Mesenteric fat pad (tissue), 1 donor: ENCODE data around the gene LYRM4. TPM values are rescaled to one million over a fixed set of nuclear protein-coding genes. Genes with fewer than 3 reads are reported as not detected.

ENCODE experiments used
- DNase-seq: peaks from one replicate; pipeline ENCODE4 v3.0.0-alpha.2; 2020; ENCODE audit warnings: low spot score
- total RNA-seq: library from RNA; stranded (reverse); fragmentation: NEBNext Ultra II Directional; extraction: Animal tissue kit (Norgen Biotek cat#: 25700); gene quantifications from one replicate; pipeline ENCODE4 v1.2.1, GENCODE V29; 2021
- donor health status: DM: yes; HTN: yes; CAD: no.

The LYRM4 gene
- total RNA-seq, 1 donor from 2014 or later: 30.6 TPM

GRCh38 chr6:5146398-5146797 lies 114.4 kb downstream of the LYRM4 start:
- no peak for DNase-seq

GRCh38 chr6:5143634-5144311 lies 117.0 kb downstream of the LYRM4 start:
- no peak for DNase-seq

GRCh38 chr6:5142915-5143314 lies 117.8 kb downstream of the LYRM4 start:
- DNase-seq: no peak

- DNase-seq: no peak
These were observed 118.6 kb downstream of the LYRM4 start for GRCh38 chr6:5142131-5142530.

GRCh38 chr6:5141046-5141445 lies 119.7 kb downstream of the LYRM4 start:
- no peak for DNase-seq

GRCh38 chr6:5139828-5140771 lies 120.7 kb downstream of the LYRM4 start:
- DNase-seq: no peak

- DNase-seq: no peak
These were observed 121.5 kb downstream of the LYRM4 start for GRCh38 chr6:5138995-5139827.

- no peak for DNase-seq
These were observed 123.9 kb downstream of the LYRM4 start for GRCh38 chr6:5136851-5137250.

GRCh38 chr6:5135788-5136376 lies 124.9 kb downstream of the LYRM4 start:
- no peak for DNase-seq

GRCh38 chr6:5133943-5134342 lies 126.8 kb downstream of the LYRM4 start:
- DNase-seq: no peak

- peak; percentile 85 for DNase-seq
These were observed 128.0 kb downstream of the LYRM4 start for GRCh38 chr6:5132731-5133130.

- peak; percentile 75 for DNase-seq
These were observed 130.4 kb downstream of the LYRM4 start for GRCh38 chr6:5130135-5130866.

- DNase-seq: peak; percentile 53
These were observed 132.4 kb downstream of the LYRM4 start for GRCh38 chr6:5128351-5128750.

GRCh38 chr6:5127106-5127687 lies 133.6 kb downstream of the LYRM4 start:
- DNase-seq: peak; percentile 85

GRCh38 chr6:5126214-5126613 lies 134.5 kb downstream of the LYRM4 start:
- peak; percentile 24 for DNase-seq

- peak; percentile 68 for DNase-seq
These were observed 135.4 kb downstream of the LYRM4 start for GRCh38 chr6:5125152-5126006.

GRCh38 chr6:5124526-5124925 lies 136.2 kb downstream of the LYRM4 start:
- peak; percentile 60 for DNase-seq

- DNase-seq: peak; percentile 71
These were observed 137.2 kb downstream of the LYRM4 start for GRCh38 chr6:5123296-5124143.
